ENCODE data around the gene FOSL2.

GRCh38 chr2:28435241-28435640 lies 42.6 kb downstream of the FOSL2 start:
- TF ChIP-seq CTCF (conservative IDR thresholded peaks at IDR 0.05; ENCODE audit: low read length) = no peak
- no peak for TF ChIP-seq EZH2phosphoT487 (IDR thresholded peaks at IDR 0.05; ENCODE audit: borderline replicate concordance, low read depth, low read length)
